NCI-H2081 (cell line): ENCODE measurements around the gene FOXB2.
"Not testable (repeated sequence)": the region's sequence is repeated elsewhere in the genome, so short reads cannot be mapped to it uniquely, and the experiment has no call there.

Experiments
- DNase-seq, 2 experiments: peaks; one replicate each; lab custom pipeline; 2025; lab: John Stamatoyannopoulos, UW

Gene FOXB2

DNA sequence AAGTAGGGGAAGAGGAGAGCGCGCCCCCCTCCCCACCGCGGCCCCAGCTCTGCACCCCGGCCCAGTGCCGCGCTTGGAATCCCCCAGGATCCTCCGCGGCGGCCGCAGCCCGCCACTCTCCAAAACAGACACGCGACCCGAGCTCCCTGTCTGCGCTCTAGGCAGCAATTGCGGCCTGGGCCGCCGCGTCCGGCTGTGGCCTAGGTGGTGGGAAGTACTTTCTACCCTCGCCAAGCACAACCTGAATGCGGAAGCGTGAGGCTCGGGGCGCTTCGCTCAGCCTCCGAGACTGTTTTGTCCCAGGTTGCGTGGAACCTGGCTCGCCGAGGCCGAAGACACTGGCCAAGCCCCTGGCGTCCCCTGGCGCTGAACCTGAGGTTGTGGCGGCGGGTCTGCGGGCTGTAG is 3.3 kb upstream of the FOXB2 start:
- DNase-seq, result peak in 1 of 2 experiments; percentile 54

GRCh38 chr9:77016526-77017504 is 2.6 kb upstream of the FOXB2 start:
- no peak for DNase-seq

DNA sequence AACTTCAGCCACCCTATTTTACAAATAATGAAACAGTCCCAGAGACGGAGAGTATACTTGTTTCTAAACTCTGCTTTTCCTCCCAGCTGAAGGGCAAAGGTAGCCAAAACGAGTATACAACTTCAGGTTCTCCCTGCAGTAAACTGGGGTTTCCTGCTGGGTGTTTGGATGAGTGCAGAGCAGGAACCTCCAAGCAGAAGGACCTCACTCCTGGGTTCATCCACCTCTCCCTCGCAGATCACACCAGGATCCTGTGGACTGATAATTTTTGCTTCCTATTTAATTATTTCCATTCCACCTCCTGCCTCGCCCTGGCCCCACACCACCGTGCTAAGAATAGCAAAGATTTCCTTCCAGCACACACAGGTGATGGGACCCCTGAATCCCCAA is 2.0 kb upstream of the FOXB2 start:
- DNase-seq, result no peak

DNA sequence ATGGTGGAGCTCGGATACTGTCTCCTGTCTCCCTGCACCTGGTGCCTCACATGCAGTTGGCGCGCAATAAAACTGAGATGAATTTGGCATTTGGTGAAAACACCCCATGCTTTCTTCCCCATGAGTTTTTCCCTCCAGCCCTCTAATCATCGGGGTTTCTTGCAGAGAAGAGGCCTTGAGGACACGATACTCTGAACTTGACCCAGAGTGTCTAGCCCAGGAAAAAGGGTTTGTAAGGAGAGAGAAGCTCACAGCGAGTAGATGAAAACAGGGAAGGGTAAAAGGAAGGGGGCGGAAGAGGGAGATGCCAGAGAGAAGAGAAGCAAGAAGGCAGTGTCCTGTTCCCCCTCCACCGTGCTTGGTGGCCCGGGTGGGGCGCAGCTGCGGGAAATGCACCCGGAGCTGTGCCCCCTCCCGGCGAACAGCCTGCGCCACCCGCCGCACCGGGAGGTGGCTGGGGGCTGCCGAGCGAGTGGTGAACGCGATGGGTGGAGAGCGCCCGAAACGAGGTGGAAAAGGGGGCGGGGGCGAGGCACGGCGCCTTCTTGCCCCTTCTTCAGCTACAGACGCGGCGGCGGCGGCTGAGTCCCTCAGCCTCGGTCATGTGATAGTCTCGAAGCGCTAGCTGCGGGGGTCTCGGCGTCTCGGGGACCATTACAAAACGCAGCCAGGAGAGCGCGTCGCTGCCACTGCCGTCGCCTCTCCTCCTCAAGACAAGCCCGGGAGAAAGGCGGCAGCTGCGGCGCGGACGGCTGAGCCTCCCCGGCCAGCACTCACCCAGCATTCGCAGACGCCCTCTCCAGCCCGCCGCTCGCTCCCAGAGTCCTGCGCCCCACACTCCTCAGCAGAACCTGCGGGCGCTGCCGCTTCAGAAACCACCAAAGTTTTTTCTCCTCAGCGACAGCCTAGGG is 1.1 kb upstream of the FOXB2 start:
- no peak for DNase-seq

DNA sequence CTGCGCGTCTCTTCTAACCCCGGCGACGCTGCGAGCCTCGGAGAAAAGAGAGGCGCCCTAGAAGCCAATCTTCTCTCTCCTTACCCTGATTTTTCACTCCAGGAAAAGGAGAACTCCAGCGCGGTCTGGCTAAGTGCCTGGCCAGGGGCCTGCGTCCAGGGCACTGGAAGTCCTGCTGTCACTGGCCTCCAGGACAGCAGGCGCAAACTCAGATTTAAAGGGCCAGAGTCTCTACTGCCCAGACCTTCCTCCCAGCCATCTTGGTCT is 553 bp upstream of the FOXB2 start:
- DNase-seq, result no peak

DNA sequence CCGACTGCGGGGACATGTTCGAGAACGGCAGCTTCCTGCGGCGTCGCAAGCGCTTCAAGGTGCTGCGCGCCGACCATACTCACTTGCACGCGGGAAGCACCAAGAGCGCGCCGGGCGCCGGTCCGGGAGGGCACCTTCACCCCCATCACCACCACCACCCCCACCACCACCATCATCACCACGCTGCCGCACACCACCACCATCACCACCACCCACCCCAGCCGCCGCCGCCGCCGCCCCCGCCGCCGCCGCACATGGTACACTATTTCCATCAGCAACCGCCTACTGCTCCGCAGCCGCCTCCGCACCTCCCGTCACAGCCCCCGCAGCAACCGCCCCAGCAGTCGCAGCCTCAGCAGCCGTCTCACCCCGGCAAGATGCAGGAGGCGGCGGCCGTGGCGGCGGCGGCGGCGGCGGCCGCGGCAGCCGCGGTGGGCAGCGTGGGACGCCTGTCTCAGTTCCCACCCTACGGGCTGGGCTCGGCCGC is 514 bp downstream of the FOXB2 start:
- DNase-seq, result no peak

GRCh38 chr9:77020413-77021290 is 1.2 kb downstream of the FOXB2 start:
- no peak for DNase-seq

GRCh38 chr9:77021291-77021894 is 1.9 kb downstream of the FOXB2 start:
- DNase-seq, result no peak

GRCh38 chr9:77021922-77022782 is 2.7 kb downstream of the FOXB2 start:
- no peak for DNase-seq

DNA sequence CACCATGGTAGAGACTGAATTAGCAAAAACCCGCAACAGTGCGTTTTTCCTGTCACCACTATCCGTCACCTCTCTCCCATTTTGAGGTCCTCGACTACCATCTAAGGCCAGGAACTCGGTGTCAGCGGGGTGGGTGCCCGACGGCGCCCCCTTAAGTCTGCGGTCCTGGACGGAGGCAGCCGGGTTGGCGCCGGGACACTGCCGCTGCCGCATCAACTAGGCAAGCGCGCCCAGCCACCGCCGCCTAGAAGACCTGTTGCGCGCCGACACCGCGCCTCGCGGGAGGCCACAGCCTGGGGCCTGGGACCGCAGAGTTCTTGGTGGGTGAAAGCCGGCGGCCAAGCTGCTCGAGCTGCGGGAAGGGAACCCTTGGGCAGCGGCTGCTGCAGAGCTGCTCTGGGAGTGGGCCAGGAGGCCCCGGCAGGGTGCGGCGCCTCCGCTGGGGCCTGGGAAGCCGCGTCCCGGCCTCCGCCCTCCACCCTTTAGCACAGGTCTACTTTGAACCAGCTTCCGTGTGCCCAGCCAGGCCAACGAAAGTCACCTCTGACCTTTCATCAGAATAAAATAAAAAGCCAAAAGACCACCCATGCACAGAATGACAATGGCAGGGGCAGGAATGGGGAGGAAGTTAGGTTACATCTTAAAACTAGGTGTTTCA is 3.5 kb downstream of the FOXB2 start:
- no peak for DNase-seq

GRCh38 chr9:77023726-77024125 is 4.3 kb downstream of the FOXB2 start:
- no peak for DNase-seq

GRCh38 chr9:77024776-77025545 is 5.5 kb downstream of the FOXB2 start:
- no peak for DNase-seq

GRCh38 chr9:77028478-77028877 is 9.0 kb downstream of the FOXB2 start:
- DNase-seq, result no peak

DNA sequence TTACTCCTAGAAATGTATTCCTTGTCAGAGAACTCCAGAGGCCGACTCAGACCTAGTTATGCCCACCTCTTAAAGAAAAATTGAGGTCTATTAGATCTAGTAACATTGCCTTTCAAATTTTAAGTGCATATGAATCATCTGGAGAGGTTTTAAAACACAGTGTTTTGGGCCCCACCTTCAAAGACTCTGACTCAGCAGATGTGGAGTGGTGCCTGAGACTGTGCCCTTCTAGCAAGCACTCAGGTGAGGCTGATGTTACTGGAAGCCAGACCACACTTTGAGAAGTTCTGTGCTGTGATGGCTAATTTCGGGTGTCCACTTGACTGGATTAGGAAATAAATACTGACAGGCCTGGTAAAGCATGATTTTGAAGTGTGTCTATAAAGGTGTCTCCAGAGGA is 10.6 kb downstream of the FOXB2 start:
- no peak for DNase-seq

- DNase-seq, result peak in 1 of 2 experiments; percentile 41
These were observed 19.0 kb downstream of the FOXB2 start for GRCh38 chr9:77038281-77039036.

DNA sequence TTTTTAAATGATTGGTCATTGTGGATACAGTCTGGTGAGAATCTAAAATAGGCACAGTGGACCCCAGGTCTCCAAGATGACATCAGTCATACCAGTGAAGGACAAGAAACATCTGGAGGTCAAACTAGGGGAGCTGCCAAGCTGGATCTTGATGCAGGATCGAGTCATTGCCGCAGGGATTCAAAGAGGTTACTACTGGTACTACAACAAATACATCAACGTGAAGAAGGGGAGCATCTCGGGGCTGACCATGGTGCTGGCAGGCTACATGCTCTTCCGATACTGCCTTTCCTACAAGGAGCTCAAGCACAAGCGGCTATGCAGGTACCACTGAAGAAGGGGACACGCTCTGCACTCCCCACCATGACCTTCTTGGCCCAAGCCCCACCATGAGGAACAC is 20.9 kb downstream of the FOXB2 start:
- DNase-seq, result no peak

- not testable (repeated sequence) for DNase-seq
These were observed 24.3 kb downstream of the FOXB2 start for GRCh38 chr9:77043743-77044142.

GRCh38 chr9:77060681-77061080 is 41.2 kb downstream of the FOXB2 start:
- DNase-seq, result not testable (repeated sequence)
